HG03354 (cell line): Measurements from ENCODE around the gene PARD6G.

ENCODE experiments used
- ATAC-seq: cut with Tn5 transposase; IDR thresholded peaks from one replicate; pipeline ENCODE4 v1.9.1; 2021; ENCODE audit warnings: mild to moderate bottlenecking; ENCODE audit not compliant: unreplicated experiment, poor library complexity, severe bottlenecking

PARD6G gene

DNA sequence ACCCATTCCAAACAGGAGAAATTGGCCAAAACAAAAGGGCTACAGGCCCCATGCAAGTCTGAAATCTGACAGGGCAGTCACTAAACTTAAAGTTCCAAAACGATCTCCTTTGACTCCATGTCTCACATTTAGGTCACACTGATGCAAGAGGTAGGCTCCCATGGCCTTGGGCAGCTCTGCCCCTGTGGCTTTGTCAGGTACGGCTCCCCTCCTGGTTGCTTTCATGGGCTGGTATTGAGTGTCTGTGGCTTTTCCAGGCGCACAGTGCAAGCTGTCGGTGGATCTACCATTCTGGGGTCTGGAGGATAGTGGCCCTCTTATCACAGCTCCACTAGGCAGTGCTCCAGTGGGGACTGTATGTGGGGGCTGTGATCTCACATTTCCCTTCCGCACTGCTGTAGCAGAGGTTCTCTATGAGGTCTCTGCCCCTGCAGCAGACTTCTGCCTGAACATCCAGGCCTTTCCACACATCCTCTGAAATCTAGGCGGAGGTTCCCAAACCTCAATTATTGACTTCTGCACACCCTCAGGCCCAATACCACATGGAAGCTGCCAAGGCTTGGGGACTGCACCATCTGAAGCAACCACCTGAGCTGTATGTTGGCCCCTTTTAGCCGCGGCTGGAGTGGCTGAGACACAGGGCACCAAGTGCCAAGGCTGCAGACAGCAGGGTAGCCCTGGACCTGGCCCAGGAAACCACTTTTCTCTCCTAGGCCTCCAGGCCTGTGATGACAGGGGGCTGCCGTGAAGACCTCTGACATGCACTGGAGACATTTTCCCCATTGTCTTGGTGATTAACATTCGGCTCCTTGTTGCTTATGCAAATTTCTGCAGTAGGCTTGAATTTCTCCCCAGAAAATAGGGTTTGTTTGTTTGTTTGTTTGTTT is 28.7 kb downstream of the PARD6G start:
- ATAC-seq = no peak

DNA sequence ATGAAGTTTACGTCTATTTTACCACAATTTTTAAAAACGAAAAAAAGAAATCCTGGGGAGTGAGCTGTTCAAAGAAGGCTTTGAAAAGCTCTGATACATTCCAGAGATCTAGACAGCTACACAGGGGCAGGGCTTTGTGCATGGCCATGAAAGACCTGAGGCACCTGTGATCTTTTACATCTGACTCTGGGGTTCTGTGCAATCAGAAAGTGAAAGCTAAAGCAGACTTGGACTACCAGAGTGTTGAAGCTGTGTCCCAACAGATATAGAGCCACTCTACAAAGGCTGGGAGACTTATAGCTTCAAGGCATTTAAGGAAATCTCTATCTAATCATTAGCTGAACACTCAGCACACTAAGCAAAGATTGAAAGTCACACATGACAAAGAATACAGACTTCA is 34.1 kb downstream of the PARD6G start:
- ATAC-seq = peak; percentile 82

DNA sequence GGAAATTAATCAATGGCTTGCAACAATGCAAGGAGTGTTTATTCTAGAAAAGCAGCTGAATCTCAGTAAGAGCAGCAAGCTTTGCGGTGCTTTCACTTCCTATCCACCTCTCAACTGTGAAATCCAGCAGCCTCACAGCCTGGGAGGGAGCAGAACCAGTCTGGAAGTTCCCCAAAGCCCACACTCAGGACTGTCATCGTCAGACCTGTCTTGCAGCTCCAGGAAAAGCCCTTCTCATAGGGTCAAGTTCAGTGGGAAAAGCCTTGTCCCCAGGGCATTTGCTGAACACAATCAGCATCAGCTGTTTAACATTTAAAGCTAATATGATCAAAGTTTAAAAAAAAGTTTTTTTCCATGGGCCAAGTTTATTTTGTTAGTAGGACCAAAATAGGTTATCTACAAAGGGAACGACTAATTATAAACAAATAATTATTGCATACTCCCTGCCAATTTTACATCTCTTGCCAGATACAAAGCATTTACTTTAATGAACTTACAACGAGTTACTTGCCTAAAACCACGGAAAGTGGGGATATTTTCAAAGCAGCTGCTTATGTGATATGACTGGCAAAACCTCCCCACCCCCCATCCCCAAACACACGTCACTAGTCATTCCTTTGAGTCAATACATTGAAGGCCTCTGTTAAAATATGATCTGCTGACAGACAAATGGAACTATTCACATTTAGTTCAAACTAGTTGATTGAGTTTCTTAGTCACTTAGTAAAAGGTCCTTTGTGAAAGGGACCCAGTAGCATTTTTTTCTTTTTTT is 36.8 kb downstream of the PARD6G start:
- ATAC-seq = peak; percentile 73

DNA sequence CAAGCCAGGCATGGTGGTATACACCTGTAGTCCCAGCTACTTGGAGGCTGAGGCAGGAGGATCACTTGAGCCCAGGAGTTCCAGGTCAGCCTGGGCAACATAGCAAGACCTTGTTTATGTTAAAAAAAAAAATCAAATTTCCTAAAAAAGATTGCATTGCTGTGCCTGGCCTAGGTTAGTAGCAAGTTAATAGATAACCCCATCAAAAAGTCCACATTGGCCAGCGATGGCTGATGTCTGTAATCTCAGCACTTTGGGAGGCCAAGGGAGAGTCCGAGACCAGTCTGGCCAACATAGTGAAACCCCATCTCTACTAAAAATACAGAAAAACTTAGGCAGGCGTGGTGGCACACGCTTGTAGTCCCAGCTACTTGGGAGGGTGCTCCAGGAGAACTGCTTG is 38.7 kb downstream of the PARD6G start:
- ATAC-seq = no peak

DNA sequence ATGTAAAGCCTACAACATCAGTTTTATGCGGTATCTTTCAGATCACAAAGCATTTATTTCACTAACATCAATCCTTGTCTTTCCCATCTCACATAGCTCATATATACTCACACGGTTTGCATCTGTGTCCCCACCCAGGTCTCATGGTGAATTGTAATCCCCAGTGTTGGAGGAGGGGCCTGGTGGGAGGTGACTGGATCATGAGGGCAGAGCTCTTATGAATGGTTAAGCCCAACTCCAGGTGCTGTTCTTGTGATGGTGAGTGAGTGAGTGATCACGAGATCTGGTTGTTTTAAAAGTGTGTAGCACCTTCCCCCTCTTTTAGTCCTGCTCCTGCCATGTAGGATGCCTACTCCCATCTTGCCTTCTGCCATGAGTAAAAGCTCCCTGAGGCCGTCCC is 42.0 kb downstream of the PARD6G start:
- no peak for ATAC-seq

DNA sequence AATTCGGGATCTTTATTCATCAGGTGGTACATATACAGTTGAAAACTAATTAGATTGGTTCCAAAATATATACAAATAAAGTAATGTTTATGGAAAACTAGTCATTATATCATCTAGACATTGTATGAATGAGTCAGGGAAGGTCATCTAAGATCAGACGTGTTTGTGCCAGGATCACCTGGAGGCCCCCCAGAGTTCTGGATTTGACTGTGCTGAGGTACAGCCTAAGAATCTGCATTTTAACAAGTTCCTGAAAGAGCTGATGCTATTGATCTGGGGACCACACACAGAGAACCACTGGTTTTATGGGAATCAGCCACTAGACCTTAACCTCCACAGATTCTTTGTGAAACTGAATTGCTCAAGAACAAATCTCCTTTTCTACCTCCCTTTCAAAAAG is 43.2 kb downstream of the PARD6G start:
- ATAC-seq = no peak

DNA sequence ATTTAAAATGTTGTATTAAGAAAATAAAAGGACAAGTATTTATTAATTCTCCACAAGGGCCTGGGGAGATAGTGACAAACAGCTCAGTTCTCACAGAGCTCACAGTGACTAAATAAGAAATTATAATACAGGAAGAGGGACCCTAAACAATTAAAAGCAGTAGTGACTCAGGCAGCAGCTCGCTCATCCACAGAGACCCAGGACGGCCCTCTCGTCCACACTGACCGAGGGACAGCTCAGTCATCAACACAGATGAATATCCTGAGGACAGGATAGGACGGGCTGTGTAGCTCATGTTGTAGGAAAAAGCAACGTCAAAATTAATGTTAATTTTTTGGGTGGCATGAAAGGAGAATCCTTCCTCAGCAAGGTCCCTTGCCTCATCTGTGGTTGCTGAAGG is 44.1 kb downstream of the PARD6G start:
- ATAC-seq = no peak

DNA sequence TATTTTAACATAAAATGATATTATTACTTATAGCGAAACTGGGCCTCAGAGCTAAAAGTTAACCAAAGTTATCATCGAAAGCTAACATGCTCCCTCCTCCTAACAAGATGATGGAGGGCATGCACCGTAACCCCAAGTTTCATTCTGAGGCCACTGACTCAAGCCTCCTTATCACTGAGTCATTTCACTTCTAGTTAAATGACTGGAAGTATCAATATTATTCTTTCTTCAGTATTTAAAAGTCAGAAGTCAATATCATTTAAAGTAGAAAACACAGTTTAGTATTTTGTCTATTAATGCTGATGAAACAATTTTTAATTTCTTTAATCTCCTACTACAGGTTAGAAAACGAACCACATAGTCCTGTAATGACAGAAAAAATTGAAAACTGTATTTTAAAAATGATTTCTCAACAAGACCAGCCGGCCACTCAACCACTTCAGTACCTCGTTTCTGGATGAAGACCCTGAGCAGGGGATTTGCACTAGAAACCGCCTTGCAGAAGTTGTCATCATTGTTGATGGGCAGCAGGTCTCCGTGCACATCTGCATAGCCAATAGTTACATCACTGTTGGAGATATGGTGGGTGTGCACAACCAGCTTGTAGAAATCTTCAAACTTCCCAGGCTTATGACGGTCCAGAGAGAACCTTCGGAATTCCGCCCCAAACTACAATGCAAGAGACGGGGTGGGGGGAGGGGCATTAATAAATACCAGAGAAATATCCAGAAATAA is 44.9 kb downstream of the PARD6G start:
- peak; percentile 89 for ATAC-seq

DNA sequence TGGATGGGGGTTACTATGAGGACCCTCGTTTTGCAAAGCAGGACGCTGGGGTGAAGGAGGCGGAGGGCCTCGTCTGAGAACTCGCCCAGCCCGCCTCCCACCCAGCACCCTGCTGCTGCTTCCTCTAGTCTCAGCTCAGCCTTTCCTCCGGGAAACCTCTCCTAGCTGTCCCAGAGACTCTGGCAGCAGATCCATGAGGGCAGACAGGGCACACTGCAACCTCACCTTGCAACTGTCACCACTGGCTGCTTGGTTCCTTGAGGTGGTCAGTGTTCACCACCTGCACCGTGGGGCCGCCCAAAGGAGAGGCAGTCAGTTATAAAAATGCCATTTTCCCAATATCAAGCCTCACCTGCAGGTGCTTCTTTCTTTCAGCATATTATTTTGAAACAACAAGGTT is 45.6 kb downstream of the PARD6G start:
- ATAC-seq = peak; percentile 16

DNA sequence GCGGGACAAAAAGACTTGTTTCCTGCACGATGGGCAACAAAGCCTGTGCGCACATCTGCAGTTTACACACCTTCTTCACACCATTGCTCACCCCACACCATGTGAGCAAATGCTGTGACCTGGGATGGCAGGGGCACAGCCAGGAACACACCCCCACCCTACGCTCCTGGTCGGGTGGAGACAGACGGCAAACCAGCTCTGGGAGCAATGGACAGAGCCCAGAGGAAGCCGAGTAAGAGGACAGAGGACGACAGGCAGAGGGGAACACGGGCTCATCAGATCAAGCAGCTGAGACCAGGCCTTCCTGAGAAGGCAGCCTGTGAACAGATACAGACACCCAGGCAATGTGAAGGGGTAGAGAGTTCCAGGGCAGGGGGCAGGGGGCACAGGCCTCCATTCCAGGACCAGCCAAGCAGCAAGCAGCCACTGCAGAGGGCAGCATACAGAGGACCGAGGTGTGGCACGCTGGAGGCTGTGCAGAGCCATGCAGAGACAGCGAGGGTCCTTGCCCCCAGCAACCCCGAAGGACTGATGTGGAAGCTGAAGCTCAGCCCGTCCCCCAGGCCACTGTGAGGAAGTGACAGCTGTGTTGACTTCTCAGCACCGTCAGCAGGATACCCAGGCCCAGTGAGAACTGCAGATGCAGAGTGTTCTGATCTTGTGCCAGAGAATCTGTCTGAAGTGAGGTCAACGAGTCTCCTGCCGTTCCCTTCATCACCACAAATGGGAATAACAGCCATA is 46.2 kb downstream of the PARD6G start:
- no peak for ATAC-seq

DNA sequence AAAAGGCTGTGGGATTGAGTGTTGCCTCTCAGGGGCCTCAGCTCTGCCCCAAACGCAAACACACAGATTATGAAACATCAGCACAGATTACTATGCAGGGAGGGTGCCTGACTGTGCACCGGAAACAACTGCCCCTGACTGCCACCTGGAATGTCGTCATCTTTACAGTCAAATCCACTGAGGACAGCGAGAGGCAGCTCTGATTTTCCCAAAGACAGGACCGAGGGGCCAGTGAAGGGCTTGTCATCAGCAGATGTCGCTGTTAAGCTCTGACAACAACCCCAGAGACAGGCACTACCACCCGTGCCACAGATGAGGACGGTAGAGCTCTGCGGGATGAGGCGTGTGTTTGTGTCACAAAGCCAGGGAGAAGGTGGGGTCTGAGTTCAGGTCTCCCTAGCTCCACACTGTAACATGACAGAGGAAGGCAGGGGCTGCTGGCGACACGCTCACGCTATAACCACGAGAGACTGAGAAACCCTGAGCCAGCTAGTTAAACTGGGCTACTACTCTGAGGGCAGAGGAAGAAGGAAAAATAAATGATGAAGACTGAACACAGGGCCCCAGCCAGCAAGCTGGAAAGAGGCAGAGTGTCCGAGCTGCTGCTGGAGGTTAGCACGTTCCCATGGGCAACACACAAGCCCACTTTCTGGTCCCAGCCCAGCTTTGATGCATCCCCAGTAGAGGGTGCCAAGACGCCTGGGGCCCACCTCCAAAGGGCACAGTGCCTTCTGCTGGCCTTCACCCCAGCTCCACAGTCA is 47.0 kb downstream of the PARD6G start:
- ATAC-seq = no peak

DNA sequence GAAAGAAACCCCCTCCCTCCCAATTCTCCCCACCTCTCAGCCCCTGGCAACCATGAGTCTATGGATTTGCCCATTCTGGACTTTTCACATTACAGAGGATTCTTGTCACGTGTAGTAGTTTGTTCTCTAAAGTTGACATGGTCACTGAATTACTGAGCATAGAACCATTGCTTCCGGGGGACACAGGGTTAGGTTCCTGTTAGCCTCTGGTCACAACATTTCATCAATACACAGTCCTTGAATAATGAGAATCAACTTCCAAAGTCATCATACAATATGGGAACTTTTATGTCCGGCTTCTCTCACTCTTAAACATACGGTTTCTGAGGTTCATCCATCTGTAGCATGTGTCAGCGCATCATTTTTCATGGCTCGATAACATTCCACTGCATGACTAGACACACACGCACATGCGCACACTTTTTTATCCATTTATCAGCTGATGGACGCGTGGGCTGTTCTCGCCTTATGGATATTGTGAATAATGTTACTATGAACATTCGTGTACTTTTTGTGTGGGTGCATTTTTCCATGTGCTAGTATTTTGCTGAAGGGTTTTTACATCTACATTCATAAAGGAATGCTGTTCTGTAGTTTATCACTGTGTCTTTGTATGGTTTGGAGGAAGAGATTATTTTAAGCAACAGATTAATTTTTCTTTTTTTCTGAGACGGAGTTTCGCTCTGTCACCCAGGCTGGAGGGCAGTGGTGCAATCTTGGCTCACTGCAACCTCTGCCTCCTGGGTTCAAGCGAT is 48.1 kb downstream of the PARD6G start:
- ATAC-seq = no peak

DNA sequence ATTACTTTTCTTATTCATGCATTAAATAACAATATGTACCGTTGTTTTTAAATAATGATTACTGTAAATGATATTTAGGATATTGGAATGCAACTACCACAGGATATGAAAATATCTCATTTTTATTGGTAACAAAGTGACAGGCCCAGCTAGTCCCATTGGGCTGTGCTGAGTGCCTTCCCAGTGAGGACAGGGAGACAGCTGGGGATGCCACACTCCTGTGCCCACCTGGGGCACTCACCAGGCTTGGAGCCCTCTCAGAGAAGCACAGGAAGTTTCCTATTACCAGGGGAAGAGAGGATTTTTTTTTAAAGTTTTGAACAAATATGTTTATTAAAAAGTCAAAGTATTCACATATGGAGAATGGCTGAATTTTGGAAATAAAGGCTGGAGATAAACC is 48.9 kb downstream of the PARD6G start:
- no peak for ATAC-seq

DNA sequence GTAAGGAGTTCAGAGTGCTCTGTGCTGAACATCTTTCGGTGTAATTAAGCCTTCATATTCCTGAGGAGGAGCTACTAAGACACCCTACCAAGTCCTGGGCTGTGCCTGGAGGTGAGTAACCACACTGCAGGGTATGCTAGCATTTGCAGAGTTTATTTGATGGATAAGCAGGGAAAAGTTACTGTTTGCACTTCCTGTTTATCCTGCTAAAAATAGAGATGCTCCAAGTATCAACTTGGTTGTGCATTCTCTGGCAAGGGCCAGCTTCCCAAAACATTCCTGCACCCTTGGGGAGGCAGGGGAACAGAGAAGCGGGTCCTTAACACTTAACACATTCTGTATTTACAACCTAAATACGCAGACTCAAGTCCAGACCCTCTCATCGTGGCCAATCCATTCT is 49.8 kb downstream of the PARD6G start:
- ATAC-seq = no peak

DNA sequence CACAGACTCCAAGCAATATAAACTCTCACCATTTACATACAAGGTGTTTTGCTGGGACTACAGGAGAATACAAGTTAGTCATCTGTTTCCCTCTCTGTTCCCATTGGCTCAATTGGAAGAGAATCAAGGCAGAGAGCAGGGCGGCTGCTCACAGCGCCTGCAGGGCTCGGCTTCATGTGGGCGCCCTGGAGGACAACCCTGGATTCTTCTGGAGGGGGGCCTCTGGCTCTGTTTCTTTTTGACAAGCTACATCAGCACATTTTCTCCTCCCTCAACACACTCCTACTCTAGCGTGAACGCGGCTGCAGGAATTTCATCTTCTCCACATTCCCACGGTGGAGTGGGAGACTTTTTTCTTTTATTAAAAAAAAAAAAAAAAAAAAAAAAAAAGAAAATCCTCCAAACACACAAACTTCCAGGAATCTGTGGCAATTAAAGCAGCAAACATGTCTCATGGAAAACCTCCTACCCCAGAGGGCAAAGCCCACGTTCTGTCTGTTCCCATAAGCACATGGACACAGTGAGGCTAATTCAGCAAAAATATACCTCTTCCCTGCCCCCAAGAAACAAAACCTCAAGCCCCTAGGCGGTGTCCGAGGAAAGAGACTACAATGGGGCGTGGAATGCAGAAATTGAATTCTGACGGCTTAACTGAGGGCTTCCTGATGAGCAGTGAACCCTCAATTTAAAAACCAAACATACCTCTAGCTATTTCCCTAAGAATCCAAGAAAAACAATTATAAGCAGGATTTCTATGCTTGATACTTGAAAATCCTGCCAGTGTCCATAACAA is 50.6 kb downstream of the PARD6G start:
- no peak for ATAC-seq

DNA sequence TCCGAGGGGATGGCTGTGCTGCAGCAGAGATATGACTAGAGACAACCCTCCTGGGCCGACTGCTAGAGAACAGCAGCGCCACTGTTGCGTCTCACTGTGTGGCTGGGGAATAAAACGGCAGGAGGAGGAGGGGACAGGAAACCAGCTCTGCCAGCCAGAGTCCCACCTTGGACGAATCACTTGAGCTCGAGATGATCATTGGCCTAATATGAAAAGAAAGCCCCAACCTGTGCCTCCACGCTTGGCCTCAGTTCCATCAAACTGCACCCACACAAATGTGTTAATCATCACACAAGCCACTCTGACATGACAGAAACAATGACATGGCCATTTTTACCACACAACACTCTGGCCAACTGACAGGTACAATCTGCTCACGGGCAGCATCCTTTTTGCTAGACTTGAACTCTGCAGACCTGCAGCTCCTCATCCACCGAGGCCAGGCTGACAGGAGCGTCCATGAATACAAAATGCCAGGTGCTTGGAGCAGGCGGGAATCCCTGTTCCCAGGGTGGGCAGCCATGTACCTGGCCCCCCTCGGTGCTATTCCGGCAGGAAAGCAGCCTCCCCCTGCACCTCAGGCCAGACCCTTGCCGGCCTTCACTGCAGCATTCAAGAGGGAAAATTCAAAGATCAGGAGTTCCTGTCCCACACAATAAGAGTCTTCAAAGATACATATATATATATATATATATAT is 52.3 kb downstream of the PARD6G start:
- peak; percentile 85 for ATAC-seq

DNA sequence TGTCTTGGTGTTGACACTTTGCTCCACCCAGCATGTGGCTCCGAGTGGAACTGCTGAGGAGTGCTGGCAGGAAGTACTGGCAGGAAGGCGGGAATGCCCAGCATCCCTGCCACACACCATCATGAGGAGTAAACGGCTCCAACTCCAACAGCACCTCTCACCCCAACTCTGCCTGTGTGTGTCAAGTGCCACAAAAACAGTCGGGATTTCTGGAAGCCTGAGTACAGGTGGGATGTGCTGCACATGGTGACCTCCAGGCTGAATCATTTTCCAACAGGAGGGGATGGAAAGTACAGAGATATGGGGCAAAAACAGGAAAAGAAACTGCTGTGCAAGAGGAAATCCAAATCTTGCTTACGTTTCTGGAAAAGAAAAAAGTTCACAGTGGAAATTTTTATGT is 53.6 kb downstream of the PARD6G start:
- ATAC-seq = no peak
